ENCODE data around the gene ELMO1. TPM values are rescaled to one million over a fixed set of nuclear protein-coding genes. Genes with fewer than 3 reads are reported as not detected.

The ELMO1 gene
- total and polyA plus RNA-seq, 10 donors: 26.0 to 494 (median 201) TPM

- H3K4me1 ChIP-seq: peaks cover 0 to 26% (median 5%) of the 10 kb centered on the region in 6 donors
- intact Hi-C loops (cut with DNase I; ENCODE audit: low total_unique reads): no loop called here
- no peak overlapping the region for H3K4me3 ChIP-seq
- H3K36me3 ChIP-seq: peaks cover 0 to 50% (median 0%) of the 10 kb centered on the region in 6 donors
- DNase-seq: no peak
- no peaks in the 10 kb centered on the region for H3K27me3 ChIP-seq (replicated peaks in 1 of 7)
- no peak for TF ChIP-seq POLR2AphosphoS5 (IDR thresholded peaks at IDR 0.05)
- no peak for TF ChIP-seq CTCF (IDR thresholded peaks at IDR 0.05 in 8 of 11, conservative IDR thresholded peaks at IDR 0.05 in 3 of 11)
- TF ChIP-seq POLR2A (IDR thresholded peaks at IDR 0.05): no peak
- H3K27ac ChIP-seq: no peak overlapping the region
- WGBS, 5 donors: 75 to 84% (median 79%) methylated on average over 3 of the region's 3 CpGs
- no peaks in the 10 kb centered on the region for H3K9me3 ChIP-seq
Observed at GRCh38 chr7:36951257-36951697, 497.4 kb downstream of the ELMO1 start.

DNA sequence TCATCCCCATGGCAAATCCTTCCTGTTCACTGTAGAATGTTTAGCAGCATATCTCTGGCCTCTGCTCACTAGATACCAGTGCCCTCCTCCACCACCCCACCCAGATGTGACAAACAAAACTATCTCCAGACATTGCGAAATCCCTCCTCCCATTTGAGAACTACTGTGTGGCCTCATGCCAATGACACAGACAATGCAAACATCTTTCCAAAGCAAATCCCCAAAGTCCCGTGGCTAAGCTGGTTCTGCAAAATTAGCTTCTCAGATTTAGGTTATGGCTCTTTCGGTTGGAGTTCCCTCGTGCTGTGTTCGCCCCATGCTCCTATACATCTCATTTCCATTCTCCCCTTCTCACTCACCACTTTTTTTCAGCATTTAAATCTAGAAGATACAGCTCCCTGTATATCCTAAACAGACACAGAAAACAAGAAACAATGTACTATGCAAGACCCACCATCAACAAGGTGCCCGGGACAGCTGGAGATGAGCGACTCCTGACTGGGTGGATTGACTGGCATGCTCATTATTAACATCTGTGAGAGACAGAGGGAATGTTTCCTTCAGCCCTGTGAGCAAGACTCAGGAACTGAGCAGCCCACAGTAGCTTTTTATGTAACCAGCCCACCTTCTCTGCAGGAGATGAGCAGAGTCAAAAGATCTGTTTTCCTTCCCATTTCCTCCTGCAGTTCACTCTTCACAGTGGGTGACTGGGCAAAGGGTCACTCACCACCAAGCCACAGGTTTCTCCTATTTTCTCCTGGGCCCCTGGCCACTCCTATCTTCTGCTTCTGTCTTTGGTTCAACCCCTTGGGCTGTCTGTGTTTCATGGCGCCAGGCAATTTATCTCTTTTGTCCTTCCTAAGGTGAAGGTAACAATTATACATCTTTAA is 498.7 kb downstream of the ELMO1 start:
- Histone ChIP-seq H3K27me3 (replicated peaks in 1 of 7) (no peaks in the 10 kb centered on the region), H3K27ac (no peak overlapping the region), H3K4me3 (no peak overlapping the region), H3K4me1 (peaks cover 0 to 32% (median 5%) of the 10 kb centered on the region in 6 donors), H3K36me3 (peaks cover 0 to 60% (median 0%) of the 10 kb centered on the region in 6 donors), H3K9me3 (peaks cover 0 to 7% (median 0%) of the 10 kb centered on the region in 8 donors)
- TF ChIP-seq POLR2AphosphoS5 (IDR thresholded peaks at IDR 0.05) (peak in 1 of 3 donors; percentile 56), CTCF (IDR thresholded peaks at IDR 0.05 in 8 of 11, conservative IDR thresholded peaks at IDR 0.05 in 3 of 11) (no peak)
- 73 to 86% (median 77%) methylated on average over 8 of the region's 8 CpGs for WGBS, 5 donors
- intact Hi-C loops (cut with DNase I; ENCODE audit: low total_unique reads): no loop called here
- no peak for DNase-seq

GRCh38 chr7:36946401-36946739 is 502.3 kb downstream of the ELMO1 start:
- TF ChIP-seq POLR2A (IDR thresholded peaks at IDR 0.05): no peak
- no peak for TF ChIP-seq CTCF (IDR thresholded peaks at IDR 0.05 in 8 of 11, conservative IDR thresholded peaks at IDR 0.05 in 3 of 11)
- no peak for TF ChIP-seq POLR2AphosphoS5 (IDR thresholded peaks at IDR 0.05)
- no peak overlapping the region for H3K4me3 ChIP-seq
- no peaks in the 10 kb centered on the region for H3K27me3 ChIP-seq (replicated peaks in 1 of 7)
- H3K4me1 ChIP-seq: peaks cover 0 to 64% (median 24%) of the 10 kb centered on the region in 6 donors
- DNase-seq: no peak
- 91 to 98% (median 95%) methylated on average over 2 of the region's 2 CpGs for WGBS, 5 donors
- H3K9me3 ChIP-seq: peaks cover 0 to 41% (median 16%) of the 10 kb centered on the region in 8 donors
- intact Hi-C loops (cut with DNase I; ENCODE audit: low total_unique reads): no loop called here
- peak overlapping the region in 1 of 8 donors; percentile 20 for H3K27ac ChIP-seq
- peaks cover 0 to 75% (median 0%) of the 10 kb centered on the region in 6 donors for H3K36me3 ChIP-seq

All from spleen (tissue), 11 donors.